Naive thymus-derived CD4-positive, alpha-beta T cell (primary cell): ENCODE data around the gene NACC1. TPM values are rescaled to one million over a fixed set of nuclear protein-coding genes. Genes with fewer than 3 reads are reported as not detected.

Experiments used
- ATAC-seq: fragments of 150-1000 bp; cut with Tn5 transposase; 2 replicates; pipeline ENCODE4 v1.10.0; 2021; ENCODE audit warnings: mild to moderate bottlenecking, moderate library complexity
- CTCF ChIA-PET: fragments of 350-600 bp; sonication (Branson Sonifier 250); formaldehyde crosslinking; loops from one replicate; lab custom pipeline; 2021; ENCODE audit warnings: antibody characterized with exemption; lab: Charles Lee
- POLR2A ChIA-PET: fragments of 350-600 bp; sonication (Branson Sonifier 250); formaldehyde crosslinking; loops from one replicate; lab custom pipeline; 2021; ENCODE audit warnings: antibody characterized with exemption, inconsistent platforms; lab: Charles Lee
- DNase-seq, 9 donors: peaks; one replicate each; pipeline versions ENCODE4 v3.0.0 to v3.0.0-alpha.2; 2020 to 2022; ENCODE audit warnings: mixed read lengths in 1 of 9
- H3K27ac ChIP-seq: one replicate; pipeline ENCODE4 v1.7.0; 2013; ENCODE audit warnings: mild to moderate bottlenecking, low read depth, low read length, moderate library complexity
- H3K27me3 ChIP-seq, 2 donors: one replicate each; pipeline ENCODE4 v1.7.0; 2013; ENCODE audit warnings: low read length in 2 of 2, mild to moderate bottlenecking in 2 of 2, moderate library complexity in 2 of 2; ENCODE audit not compliant: control insufficient read depth in 2 of 2, insufficient read depth in 2 of 2
- H3K36me3 ChIP-seq, 3 experiments: 1 replicate in 2 of 3; 2 replicates in 1 of 3; pipeline ENCODE4 v1.7.0; 2013; ENCODE audit warnings: low read length in 3 of 3, mild to moderate bottlenecking in 3 of 3, moderate library complexity in 1 of 3; ENCODE audit not compliant: insufficient read depth in 3 of 3, control insufficient read depth in 2 of 3
- H3K4me1 ChIP-seq, 2 donors: one replicate each; pipeline ENCODE4 v1.7.0; 2013; ENCODE audit warnings: low read length in 2 of 2, mild to moderate bottlenecking in 2 of 2, moderate library complexity in 1 of 2; ENCODE audit not compliant: control insufficient read depth in 2 of 2, insufficient read depth in 2 of 2
- H3K4me3 ChIP-seq: 2 replicates; pipeline ENCODE4 v1.7.0; 2013; ENCODE audit warnings: mild to moderate bottlenecking, low read length
- H3K9me3 ChIP-seq, 3 experiments: 1 replicate in 2 of 3; 2 replicates in 1 of 3; pipeline ENCODE4 v1.7.0; 2013; ENCODE audit warnings: low read length in 3 of 3; ENCODE audit not compliant: control insufficient read depth in 2 of 3
- H3K27ac Mint-ChIP-seq, 9 donors: one replicate each; pipeline ENCODE4 v1.8.0; 2020 to 2022; ENCODE audit warnings: mixed read lengths in 9 of 9, mild to moderate bottlenecking in 8 of 9, moderate library complexity in 5 of 9, inconsistent platforms in 2 of 9
- H3K27me3 Mint-ChIP-seq, 5 donors: one replicate each; pipeline ENCODE4 v1.8.0; 2021 to 2022; ENCODE audit warnings: mixed read lengths in 5 of 5, mild to moderate bottlenecking in 1 of 5
- H3K36me3 Mint-ChIP-seq, 5 donors: one replicate each; pipeline ENCODE4 v1.8.0; 2020 to 2022; ENCODE audit warnings: mixed read lengths in 5 of 5, mild to moderate bottlenecking in 3 of 5, inconsistent platforms in 1 of 5
- H3K4me1 Mint-ChIP-seq, 7 donors: one replicate each; pipeline ENCODE4 v1.8.0; 2020 to 2022; ENCODE audit warnings: mixed read lengths in 7 of 7, mild to moderate bottlenecking in 3 of 7, inconsistent platforms in 1 of 7
- H3K4me3 Mint-ChIP-seq, 10 donors: one replicate each; pipeline ENCODE4 v1.8.0; 2020 to 2022; ENCODE audit warnings: mild to moderate bottlenecking in 10 of 10, mixed read lengths in 10 of 10, moderate library complexity in 6 of 10, inconsistent platforms in 2 of 10
- H3K9me3 Mint-ChIP-seq, 11 donors: one replicate each; pipeline ENCODE4 v1.8.0; 2020 to 2022; ENCODE audit warnings: mixed read lengths in 11 of 11, mild to moderate bottlenecking in 4 of 11, inconsistent platforms in 1 of 11, moderate library complexity in 1 of 11
- intact Hi-C, 2 donors: fragments of 100-400 bp; cut with micrococcal nuclease; formaldehyde crosslinking; loops; one replicate each; pipeline ENCODE4 v1.15.1; 2023
- polyA plus RNA-seq, 2 donors: library from polyadenylated mRNA; unstranded; fragments of 300-500 nt; fragmentation: Illumina TruSeq; gene quantifications; one replicate each; pipeline ENCODE4 v1.2.3, GENCODE V29; 2021
- total RNA-seq, 6 experiments: library from RNA in 5 of 6; stranded (reverse) in 5 of 6; gene quantifications; 1 replicate in 5 of 6; 2 replicates in 1 of 6; pipeline ENCODE4 v1.2.3 and lab custom pipeline; 2021 to 2026

The NACC1 gene
- total and polyA plus RNA-seq, 7 experiments from 2014 or later: 1.7 to 72.7 (median 20.7) TPM

DNA sequence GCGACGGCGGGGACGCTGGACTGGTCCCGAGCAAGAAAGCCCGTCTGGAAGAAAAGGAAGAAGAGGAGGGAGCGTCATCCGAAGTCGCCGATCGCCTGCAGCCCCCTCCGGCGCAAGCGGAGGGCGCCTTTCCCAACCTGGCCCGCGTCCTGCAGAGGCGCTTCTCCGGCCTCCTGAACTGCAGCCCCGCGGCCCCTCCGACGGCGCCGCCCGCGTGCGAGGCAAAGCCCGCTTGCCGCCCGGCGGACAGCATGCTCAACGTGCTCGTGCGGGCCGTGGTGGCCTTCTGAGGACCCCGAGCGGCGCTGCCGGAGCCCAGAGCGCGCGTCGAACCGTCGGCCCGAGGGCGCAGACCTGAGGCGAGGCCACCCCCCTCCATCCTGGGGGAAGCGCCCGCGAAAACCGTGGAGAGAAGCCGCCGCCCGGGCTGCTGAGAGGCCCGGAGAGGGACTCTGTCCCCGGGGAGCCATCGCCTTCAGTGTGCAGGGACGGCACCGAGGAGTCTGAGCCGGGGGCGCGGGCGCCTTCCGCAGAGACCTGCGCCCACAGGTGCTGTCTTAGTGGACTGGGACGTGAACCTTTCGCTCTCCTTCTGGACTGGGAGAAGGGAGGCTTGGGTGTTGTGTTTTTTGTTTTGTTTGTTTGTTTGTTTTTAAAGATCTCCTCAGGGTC, 35.6 kb downstream of the NACC1 start:
- ChIA-PET POLR2A (interaction anchor here (0.6 to 6.6 kb wide), 21 partner anchors 9 to 423 kb away, joined by 3 to 283 read pairs (median 19); partner anchors contain the start of gene NACC1), CTCF (interaction anchor here (0.6 to 3.4 kb wide), 5 partner anchors 10 to 788 kb away, joined by 3 to 17 read pairs (median 14); no protein-coding TSS in a partner anchor)
- Mint-ChIP-seq H3K4me1 (peaks cover 22 to 63% (median 35%) of the 10 kb centered on the region in 7 donors), H3K27me3 (peaks cover 0 to 17% (median 0%) of the 10 kb centered on the region in 5 donors), H3K36me3 (peaks cover 12 to 34% (median 20%) of the 10 kb centered on the region in 5 donors), H3K27ac (peak overlapping the region; percentile 97 to 100 (median 99)), H3K4me3 (peak overlapping the region; percentile 94 to 100 (median 98)), H3K9me3 (peaks cover 0 to 25% (median 0%) of the 10 kb centered on the region in 11 donors)
- H3K9me3 ChIP-seq: no peaks in the 10 kb centered on the region
- no peak for ATAC-seq
- intact Hi-C loops: loop anchor here (1.0 to 10.0 kb wide), 11 partner anchors 55 to 1364 kb away; partner anchors contain the start of genes DNAJB1 (in 2 of the 2), JUNB (in 1 of the 2), RFX1 (in 1 of the 2) and ZNF490 (in 1 of the 2)
- peak in 7 of 9 donors; percentile 11 to 44 (median 25) for DNase-seq
- H3K27me3 ChIP-seq: no peaks in the 10 kb centered on the region
- peak overlapping the region; percentile 96 for H3K4me3 ChIP-seq
- peaks cover 20 to 27% of the 10 kb centered on the region in 2 donors for H3K4me1 ChIP-seq
- H3K36me3 ChIP-seq: peaks cover 0 to 41% (median 6%) of the 10 kb centered on the region in 3 experiments
- peak overlapping the region; percentile 96 for H3K27ac ChIP-seq

DNA sequence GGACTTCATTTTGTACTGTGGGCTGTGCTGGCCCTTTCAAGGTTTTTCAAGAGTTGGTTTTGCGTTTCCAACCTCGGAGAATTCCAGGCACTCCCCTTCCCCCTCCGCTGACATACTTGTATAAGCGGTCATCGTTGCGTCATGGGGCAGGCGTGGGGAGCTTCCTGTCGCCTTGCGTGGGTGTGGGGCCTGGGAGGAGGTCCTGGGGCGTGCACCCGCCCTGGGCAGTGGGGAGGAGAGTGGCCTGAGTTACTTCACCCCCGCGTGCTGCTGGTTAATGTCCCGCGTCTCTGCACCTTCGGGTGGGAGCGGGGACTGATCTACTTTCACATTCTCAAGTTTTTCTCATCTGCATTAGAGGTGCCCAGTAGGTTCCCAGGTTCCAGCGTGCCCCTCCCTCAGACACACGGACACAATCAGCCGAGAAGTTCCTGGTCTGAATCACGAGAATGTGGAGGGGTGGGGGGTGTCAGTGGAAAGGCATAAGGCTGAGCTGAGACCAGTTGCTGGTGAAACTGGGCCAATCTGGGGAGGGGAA, 36.2 kb downstream of the NACC1 start:
- Histone ChIP-seq H3K4me1 (peaks cover 16 to 23% of the 10 kb centered on the region in 2 donors), H3K4me3 (peak overlapping the region; percentile 96), H3K9me3 (no peaks in the 10 kb centered on the region), H3K27ac (peak overlapping the region; percentile 96), H3K36me3 (peaks cover 0 to 41% (median 6%) of the 10 kb centered on the region in 3 experiments), H3K27me3 (no peaks in the 10 kb centered on the region)
- ATAC-seq: no peak
- Mint-ChIP-seq H3K9me3 (peaks cover 0 to 25% (median 0%) of the 10 kb centered on the region in 11 donors), H3K4me1 (peaks cover 20 to 61% (median 32%) of the 10 kb centered on the region in 7 donors), H3K36me3 (peaks cover 12 to 33% (median 20%) of the 10 kb centered on the region in 5 donors), H3K27me3 (peaks cover 0 to 17% (median 0%) of the 10 kb centered on the region in 5 donors), H3K4me3 (peak overlapping the region; percentile 94 to 100 (median 98)), H3K27ac (peak overlapping the region; percentile 97 to 100 (median 98))
- DNase-seq: peak; percentile 26 to 80 (median 41)
- POLR2A ChIA-PET: interaction anchor here (0.9 to 6.6 kb wide), 10 partner anchors 14 to 108 kb away, joined by 3 to 283 read pairs (median 11); partner anchors contain the start of gene NACC1
- CTCF ChIA-PET: interaction anchor here (1.1 to 3.4 kb wide), 9 partner anchors 9 to 58 kb away, joined by 3 to 17 read pairs (median 8); no protein-coding TSS in a partner anchor
- intact Hi-C loops: loop anchor here (5.0 to 10.0 kb wide), 6 partner anchors 362 to 1363 kb away; partner anchors contain the start of genes DNAJB1 (in 2 of the 2), JUNB (in 1 of the 2), ZNF490 (in 1 of the 2) and ZNF791 (in 1 of the 2)

DNA sequence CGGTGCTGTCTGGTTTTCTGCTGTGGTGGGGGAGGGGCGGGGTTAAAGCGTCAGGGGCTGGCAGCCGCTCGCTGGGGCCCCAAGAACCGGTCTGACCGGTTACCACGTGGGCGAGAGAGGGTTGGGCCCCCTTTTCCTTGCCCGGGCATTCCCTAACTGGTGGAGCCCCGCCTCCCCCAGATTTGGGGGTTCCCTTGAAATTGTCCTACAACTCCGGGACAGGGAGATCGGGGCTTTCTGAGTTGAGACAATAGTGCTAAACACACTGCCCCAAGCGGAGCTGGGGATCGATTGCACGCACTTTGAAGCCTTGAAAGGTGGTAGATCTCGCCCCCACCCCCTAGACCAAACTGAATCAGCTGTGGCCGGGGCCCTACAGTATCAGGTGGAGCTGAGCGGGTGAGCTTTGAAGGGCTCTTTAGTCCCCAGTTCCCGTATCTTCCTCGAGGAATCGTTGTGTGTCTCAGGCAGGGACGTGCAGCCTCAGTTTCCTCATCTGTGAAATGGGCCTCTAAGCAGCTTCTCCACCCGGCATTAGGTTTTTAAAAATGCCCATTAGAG, 36.9 kb downstream of the NACC1 start:
- H3K4me1 ChIP-seq: peaks cover 14 to 22% of the 10 kb centered on the region in 2 donors
- peaks cover 19 to 62% (median 34%) of the 10 kb centered on the region in 7 donors for H3K4me1 Mint-ChIP-seq
- H3K4me3 ChIP-seq: peak overlapping the region; percentile 96
- H3K27ac Mint-ChIP-seq: peak overlapping the region; percentile 97 to 100 (median 98)
- H3K27me3 Mint-ChIP-seq: peaks cover 0 to 17% (median 0%) of the 10 kb centered on the region in 5 donors
- H3K36me3 ChIP-seq: peaks cover 0 to 36% (median 6%) of the 10 kb centered on the region in 3 experiments
- intact Hi-C loops: loop anchor here (1.0 to 10.0 kb wide), 8 partner anchors 8 to 1362 kb away; partner anchors contain the start of genes DNAJB1 (in 2 of the 2), JUNB (in 1 of the 2), ZNF490 (in 1 of the 2) and ZNF791 (in 1 of the 2)
- peaks cover 0 to 25% (median 0%) of the 10 kb centered on the region in 11 donors for H3K9me3 Mint-ChIP-seq
- no peaks in the 10 kb centered on the region for H3K9me3 ChIP-seq
- ChIA-PET POLR2A (interaction anchor here (0.8 to 6.6 kb wide), 19 partner anchors 13 to 123 kb away, joined by 3 to 283 read pairs (median 5); partner anchors contain the start of gene NACC1), CTCF (interaction anchor here (0.7 to 3.4 kb wide), 15 partner anchors 8 to 108 kb away, joined by 3 to 17 read pairs (median 7); no protein-coding TSS in a partner anchor)
- H3K36me3 Mint-ChIP-seq: peaks cover 12 to 32% (median 20%) of the 10 kb centered on the region in 5 donors
- H3K27ac ChIP-seq: peak overlapping the region; percentile 96
- H3K27me3 ChIP-seq: no peaks in the 10 kb centered on the region
- H3K4me3 Mint-ChIP-seq: peak overlapping the region; percentile 94 to 100 (median 98)
- DNase-seq (peak; percentile 54 to 88 (median 70)), ATAC-seq (peak; percentile 28)

DNA sequence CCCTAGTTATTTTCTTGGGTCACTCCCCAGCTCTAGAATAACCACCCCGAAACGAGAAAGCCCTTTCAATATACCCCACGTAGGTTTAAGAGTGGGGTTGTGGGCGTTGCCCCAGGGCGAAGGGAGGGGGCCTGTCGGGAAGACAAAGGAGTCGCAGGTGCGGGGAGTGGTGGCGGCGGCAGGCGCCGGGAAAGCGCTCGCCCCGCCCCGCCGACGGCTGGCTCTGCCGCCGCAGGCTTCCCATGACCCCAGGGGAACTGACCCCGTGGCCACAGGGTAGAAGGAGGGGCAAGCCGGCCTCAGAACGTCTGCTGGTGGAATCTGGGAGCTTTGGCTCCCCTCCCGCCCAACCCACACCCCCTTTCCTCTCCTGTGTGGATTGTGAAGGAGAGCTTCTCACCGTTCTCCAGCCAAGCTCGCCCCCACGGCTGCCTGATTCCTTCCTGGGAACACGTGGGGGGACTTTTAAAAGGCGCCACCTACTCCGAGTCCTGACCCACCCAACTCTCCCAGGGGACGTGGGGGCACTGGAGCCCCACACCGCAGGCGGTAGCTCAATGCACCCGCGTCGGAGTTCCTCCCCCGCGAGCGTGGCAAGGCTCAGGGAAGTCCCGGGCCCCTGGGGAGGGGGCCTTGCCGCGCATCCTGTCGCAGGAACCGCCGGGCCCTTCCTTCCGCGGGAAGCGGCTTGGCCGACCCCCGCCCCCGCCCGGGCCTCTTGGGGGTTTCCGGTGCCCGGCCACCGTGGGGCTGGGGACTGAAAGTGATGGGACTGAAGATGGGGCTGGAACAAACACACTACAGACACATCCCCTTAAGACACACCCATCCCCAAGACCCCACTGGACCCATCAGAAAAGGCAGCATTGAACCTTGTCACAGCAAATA, 37.7 kb downstream of the NACC1 start:
- H3K36me3 Mint-ChIP-seq: peaks cover 12 to 35% (median 20%) of the 10 kb centered on the region in 5 donors
- CTCF ChIA-PET: interaction anchor here (0.7 to 3.5 kb wide), 16 partner anchors 8 to 107 kb away, joined by 3 to 17 read pairs (median 8); no protein-coding TSS in a partner anchor
- Histone ChIP-seq H3K9me3 (no peaks in the 10 kb centered on the region), H3K4me3 (peak overlapping the region; percentile 96), H3K4me1 (peaks cover 14 to 29% of the 10 kb centered on the region in 2 donors), H3K27me3 (no peaks in the 10 kb centered on the region), H3K27ac (peak overlapping the region; percentile 96), H3K36me3 (peaks cover 0 to 29% (median 6%) of the 10 kb centered on the region in 3 experiments)
- intact Hi-C loops: loop anchor here (1.0 to 10.0 kb wide), 8 partner anchors 8 to 1209 kb away; partner anchors contain the start of genes ZNF490 (in 1 of the 2) and ZNF791 (in 1 of the 2)
- H3K27ac Mint-ChIP-seq: peak overlapping the region; percentile 97 to 100 (median 99)
- POLR2A ChIA-PET: interaction anchor here (0.8 to 6.6 kb wide), 17 partner anchors 13 to 123 kb away, joined by 3 to 283 read pairs (median 6); partner anchors contain the start of gene NACC1
- peak; percentile 65 to 86 (median 75) for DNase-seq
- peaks cover 0 to 17% (median 0%) of the 10 kb centered on the region in 5 donors for H3K27me3 Mint-ChIP-seq
- peaks cover 22 to 63% (median 39%) of the 10 kb centered on the region in 7 donors for H3K4me1 Mint-ChIP-seq
- peak overlapping the region; percentile 94 to 100 (median 98) for H3K4me3 Mint-ChIP-seq
- H3K9me3 Mint-ChIP-seq: peaks cover 0 to 25% (median 0%) of the 10 kb centered on the region in 11 donors
- peak; percentile 43 for ATAC-seq

DNA sequence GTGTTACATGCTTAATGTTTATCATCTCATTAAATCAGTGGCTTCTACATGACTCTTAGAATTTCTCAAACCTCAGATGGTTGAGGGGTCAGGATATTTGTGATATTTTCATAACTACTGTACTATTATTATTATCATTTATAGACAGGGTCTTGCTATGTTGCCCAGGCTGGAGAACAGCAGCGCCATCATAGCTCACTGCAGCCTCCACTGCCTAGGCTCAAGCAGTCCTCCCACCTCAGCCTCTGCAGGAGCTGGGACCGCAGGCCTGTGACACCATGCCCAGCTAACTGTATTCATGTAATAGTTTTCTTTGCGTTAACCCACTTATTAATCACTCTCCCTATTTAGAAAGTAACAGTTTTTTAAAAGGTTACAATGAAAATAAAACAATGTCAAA, 41.6 kb downstream of the NACC1 start:
- peaks cover 0 to 21% (median 3%) of the 10 kb centered on the region in 5 donors for H3K36me3 Mint-ChIP-seq
- peaks cover 30 to 80% (median 64%) of the 10 kb centered on the region in 7 donors for H3K4me1 Mint-ChIP-seq
- H3K27me3 Mint-ChIP-seq: peaks cover 0 to 3% (median 0%) of the 10 kb centered on the region in 5 donors
- intact Hi-C loops: loop anchor here (10.0 kb wide), 3 partner anchors 545 to 1205 kb away; partner anchors contain the start of genes ZNF490 (in 1 of the 2) and ZNF791 (in 1 of the 2)
- DNase-seq: no peak
- peak overlapping the region in 6 of 10 donors; percentile 39 to 68 (median 48) for H3K4me3 Mint-ChIP-seq
- peaks cover 0 to 6% (median 0%) of the 10 kb centered on the region in 11 donors for H3K9me3 Mint-ChIP-seq
- CTCF ChIA-PET: no interaction called here
- no peaks in the 10 kb centered on the region for H3K9me3 ChIP-seq
- POLR2A ChIA-PET: interaction anchor here (0.6 to 6.6 kb wide), 3 partner anchors 9 to 23 kb away, joined by 3 to 283 read pairs (median 3); partner anchors contain the start of genes IER2 and STX10
- H3K4me1 ChIP-seq: peaks cover 45 to 60% of the 10 kb centered on the region in 2 donors
- H3K4me3 ChIP-seq: no peak overlapping the region
- no peak for ATAC-seq
- peak overlapping the region; percentile 16 to 99 (median 87) for H3K27ac Mint-ChIP-seq
- H3K36me3 ChIP-seq: peaks cover 0 to 5% (median 0%) of the 10 kb centered on the region in 3 experiments
- H3K27me3 ChIP-seq: no peaks in the 10 kb centered on the region
- peak overlapping the region; percentile 50 for H3K27ac ChIP-seq
